PC-9 (cell line): ENCODE results near the gene CMIP. TPM values are rescaled to one million over a fixed set of nuclear protein-coding genes. Genes with fewer than 3 reads are reported as not detected.

Experiments used
- BruUV-seq: library from RNA; stranded (reverse); fragments of 400-500 nt; replicated peaks from 2 replicates; lab custom pipeline; 2021; lab: Mats Ljungman, UMichigan
- CTCF ChIA-PET: fragments of 300-600 bp; sonication (Branson Sonifier 250); formaldehyde crosslinking; loops from one replicate; lab custom pipeline; 2022; ENCODE audit warnings: antibody characterized with exemption; lab: Charles Lee
- POLR2A ChIA-PET: fragments of 300-600 bp; sonication (Branson Sonifier 250); formaldehyde crosslinking; loops from one replicate; lab custom pipeline; 2022; ENCODE audit warnings: antibody characterized with exemption; ENCODE audit not compliant: unreplicated experiment; lab: Charles Lee
- DNase-seq, 2 experiments: peaks; one replicate each; pipeline versions ENCODE4 v3.0.0 to v3.0.0-alpha.2; 2015 to 2022; ENCODE audit warnings: mixed read lengths in 1 of 2
- H2AFZ ChIP-seq: fragments of 200-600 bp; sonication (generic); 2 replicates; pipeline ENCODE4 v1.8.1; 2017; ENCODE audit warnings: antibody characterized with exemption
- H3F3A ChIP-seq: fragments of 200-600 bp; sonication (generic); 2 replicates; pipeline ENCODE4 v1.8.1; 2017; ENCODE audit warnings: antibody characterized with exemption, mild to moderate bottlenecking, low read depth; ENCODE audit not compliant: insufficient read depth
- H3K27ac ChIP-seq: fragments of 200-600 bp; sonication (generic); 2 replicates; pipeline ENCODE4 v1.6.1; 2016; ENCODE audit warnings: mixed run types
- H3K27me3 ChIP-seq: fragments of 200-600 bp; sonication (generic); 2 replicates; pipeline ENCODE4 v1.6.1; 2016; ENCODE audit warnings: low read depth, mixed run types; ENCODE audit not compliant: insufficient read depth
- H3K36me3 ChIP-seq: fragments of 200-600 bp; sonication (generic); 2 replicates; pipeline ENCODE4 v1.6.1; 2016; ENCODE audit warnings: low read depth, mixed run types
- H3K4me1 ChIP-seq: fragments of 200-600 bp; sonication (generic); replicated peaks from 2 replicates; pipeline ENCODE4 v1.6.1; 2016; ENCODE audit warnings: mixed run types; ENCODE audit not compliant: insufficient read depth
- H3K4me2 ChIP-seq: fragments of 200-600 bp; sonication (generic); 2 replicates; pipeline ENCODE4 v1.6.1; 2017; ENCODE audit warnings: mixed run types
- H3K4me3 ChIP-seq: fragments of 200-600 bp; sonication (generic); 2 replicates; pipeline ENCODE4 v1.6.1; 2016; ENCODE audit warnings: mixed run types
- H3K79me2 ChIP-seq: fragments of 200-600 bp; sonication (generic); 2 replicates; pipeline ENCODE4 v1.6.1; 2017; ENCODE audit warnings: low read depth, mixed run types
- H3K9me2 ChIP-seq: fragments of 200-600 bp; sonication (generic); 2 replicates; pipeline ENCODE4 v1.8.1; 2017; ENCODE audit warnings: mild to moderate bottlenecking; ENCODE audit not compliant: insufficient read depth
- H3K9me3 ChIP-seq: fragments of 200-600 bp; sonication (generic); 2 replicates; pipeline ENCODE4 v1.8.1; 2016; ENCODE audit warnings: low read depth; ENCODE audit not compliant: insufficient read depth
- H4K20me1 ChIP-seq: fragments of 200-600 bp; sonication (generic); 2 replicates; pipeline ENCODE4 v1.8.1; 2017; ENCODE audit not compliant: insufficient read depth
- EZH2 ChIP-seq: fragments of 200-600 bp; sonication (generic); IDR thresholded peaks from 2 replicates; pipeline ENCODE4 v1.8.0; 2017; ENCODE audit warnings: antibody characterized with exemption, low read depth
- intact Hi-C: fragments of 100-400 bp; cut with micrococcal nuclease; formaldehyde crosslinking; loops from one replicate; pipeline ENCODE4 v1.10.0; 2022; ENCODE audit not compliant: unreplicated experiment
- total RNA-seq: library from RNA; stranded (reverse); gene quantifications from 2 replicates; pipeline ENCODE4 v1.2.3, GENCODE V29; 2021
- TF ChIP-seq, protein P1 (sequence below): fragments of 200-600 bp; sonication (generic); conservative IDR thresholded peaks from 2 replicates; pipeline ENCODE4 v1.6.1; 2017; ENCODE audit warnings: mixed run types, antibody characterized with exemption, mild to moderate bottlenecking, moderate library complexity

Gene CMIP
- total RNA-seq, 1 experiment from 2014 or later = 96.6 TPM

DNA sequence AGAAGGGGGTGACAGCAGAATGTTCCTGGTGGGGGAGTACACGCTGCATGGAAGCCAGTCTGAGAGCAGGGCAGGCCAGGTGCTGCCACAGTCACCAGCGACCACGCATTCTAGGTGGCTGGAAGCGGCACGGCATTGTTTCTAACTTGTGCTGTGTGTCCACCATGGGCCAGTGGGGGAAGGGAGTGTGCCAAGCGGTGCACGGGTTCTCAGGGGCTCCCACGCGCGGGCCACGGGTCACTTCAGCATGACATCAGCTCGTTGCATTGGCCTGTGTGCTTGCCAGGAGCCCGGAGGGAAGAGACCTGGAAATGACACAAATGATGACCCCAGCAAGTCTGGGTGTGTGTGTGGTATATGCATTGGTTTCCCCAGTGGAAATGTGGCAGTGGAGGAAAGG is 169.6 kb downstream of the CMIP start:
- H3F3A ChIP-seq = peaks cover 18% of the 10 kb centered on the region; the same call in 1 of the 2 replicates
- no peaks in the 10 kb centered on the region for H3K9me2 ChIP-seq
- no peaks in the 10 kb centered on the region for H3K4me1 ChIP-seq
- H3K4me3 ChIP-seq = no peak overlapping the region
- no peak overlapping the region for H2AFZ ChIP-seq
- ChIA-PET CTCF (no interaction called here), POLR2A (no interaction called here)
- intact Hi-C loops = no loop called here
- no peak for TF ChIP-seq EZH2
- TF ChIP-seq, protein P1, sequence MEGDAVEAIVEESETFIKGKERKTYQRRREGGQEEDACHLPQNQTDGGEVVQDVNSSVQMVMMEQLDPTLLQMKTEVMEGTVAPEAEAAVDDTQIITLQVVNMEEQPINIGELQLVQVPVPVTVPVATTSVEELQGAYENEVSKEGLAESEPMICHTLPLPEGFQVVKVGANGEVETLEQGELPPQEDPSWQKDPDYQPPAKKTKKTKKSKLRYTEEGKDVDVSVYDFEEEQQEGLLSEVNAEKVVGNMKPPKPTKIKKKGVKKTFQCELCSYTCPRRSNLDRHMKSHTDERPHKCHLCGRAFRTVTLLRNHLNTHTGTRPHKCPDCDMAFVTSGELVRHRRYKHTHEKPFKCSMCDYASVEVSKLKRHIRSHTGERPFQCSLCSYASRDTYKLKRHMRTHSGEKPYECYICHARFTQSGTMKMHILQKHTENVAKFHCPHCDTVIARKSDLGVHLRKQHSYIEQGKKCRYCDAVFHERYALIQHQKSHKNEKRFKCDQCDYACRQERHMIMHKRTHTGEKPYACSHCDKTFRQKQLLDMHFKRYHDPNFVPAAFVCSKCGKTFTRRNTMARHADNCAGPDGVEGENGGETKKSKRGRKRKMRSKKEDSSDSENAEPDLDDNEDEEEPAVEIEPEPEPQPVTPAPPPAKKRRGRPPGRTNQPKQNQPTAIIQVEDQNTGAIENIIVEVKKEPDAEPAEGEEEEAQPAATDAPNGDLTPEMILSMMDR = no peak
- DNase-seq = no peak
- no peaks in the 10 kb centered on the region for H3K27me3 ChIP-seq
- H3K27ac ChIP-seq = no peak overlapping the region
- H3K36me3 ChIP-seq = no peaks in the 10 kb centered on the region
- BruUV-seq = no TSS peak
- peaks cover 19% of the 10 kb centered on the region for H4K20me1 ChIP-seq
- H3K79me2 ChIP-seq = peaks cover 18% of the 10 kb centered on the region
- H3K9me3 ChIP-seq = no peaks in the 10 kb centered on the region
- H3K4me2 ChIP-seq = no peak overlapping the region

DNA sequence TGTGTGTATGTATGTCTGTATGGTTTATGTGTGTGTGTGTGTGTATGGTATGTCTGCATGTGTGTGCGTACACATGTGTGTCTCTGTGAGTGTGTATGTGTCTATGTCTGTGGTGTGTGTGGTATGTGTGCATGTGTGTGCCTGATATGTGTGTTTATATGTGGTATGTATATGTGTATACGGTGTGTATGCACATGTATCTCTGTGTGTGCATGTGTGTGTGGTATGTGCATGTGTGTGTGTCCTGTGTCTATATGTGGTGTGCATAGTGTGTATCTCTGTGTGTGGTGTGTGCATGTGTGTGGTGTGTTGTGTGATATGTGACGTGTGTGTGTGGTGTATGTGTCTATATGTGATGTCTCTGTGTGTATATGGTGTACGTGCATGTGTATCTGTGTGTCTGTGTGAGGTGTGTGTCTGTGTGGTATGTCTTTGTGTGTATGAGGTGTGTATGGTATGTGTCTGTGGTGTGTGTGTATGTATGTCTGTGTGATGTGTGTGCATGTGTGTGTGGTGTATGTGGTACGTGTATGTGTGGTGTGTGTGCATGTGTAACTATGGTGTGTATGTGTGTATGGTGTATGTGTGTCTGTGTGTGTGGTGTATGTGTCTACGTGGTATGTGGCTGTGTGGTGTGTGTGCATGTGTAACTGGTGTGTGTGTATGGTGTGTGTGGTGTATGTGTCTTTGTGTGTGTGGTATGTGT is 170.2 kb downstream of the CMIP start:
- no peaks in the 10 kb centered on the region for H3K27me3 ChIP-seq
- no peak overlapping the region for H3K4me3 ChIP-seq
- H3K36me3 ChIP-seq = no peaks in the 10 kb centered on the region
- H2AFZ ChIP-seq = no peak overlapping the region
- no TSS peak for BruUV-seq
- DNase-seq = no peak
- H3K4me2 ChIP-seq = no peak overlapping the region
- H3F3A ChIP-seq = peaks cover 18% of the 10 kb centered on the region; the same call in 1 of the 2 replicates
- TF ChIP-seq EZH2 = no peak
- TF ChIP-seq, protein P1 = no peak
- ChIA-PET POLR2A (interaction anchor here (0.6 kb wide), 1 partner anchor 122 kb away, joined by 4 read pairs; no protein-coding TSS in a partner anchor), CTCF (no interaction called here)
- no peaks in the 10 kb centered on the region for H3K4me1 ChIP-seq
- H3K79me2 ChIP-seq = peaks cover 18% of the 10 kb centered on the region
- no peaks in the 10 kb centered on the region for H3K9me3 ChIP-seq
- intact Hi-C loops = no loop called here
- H4K20me1 ChIP-seq = peaks cover 15% of the 10 kb centered on the region
- no peaks in the 10 kb centered on the region for H3K9me2 ChIP-seq
- H3K27ac ChIP-seq = no peak overlapping the region

- no TSS peak for BruUV-seq
- ChIA-PET CTCF (no interaction called here), POLR2A (interaction anchor here (0.6 kb wide), 1 partner anchor 121 kb away, joined by 4 read pairs; no protein-coding TSS in a partner anchor)
- H2AFZ ChIP-seq = no peak overlapping the region
- no peak overlapping the region for H3K27ac ChIP-seq
- intact Hi-C loops = no loop called here
- H3K79me2 ChIP-seq = peaks cover 18% of the 10 kb centered on the region
- no peak overlapping the region for H3K4me2 ChIP-seq
- H3K4me3 ChIP-seq = no peak overlapping the region
- H3F3A ChIP-seq = peaks cover 18% of the 10 kb centered on the region; the same call in 1 of the 2 replicates
- DNase-seq = no peak
- no peak for TF ChIP-seq EZH2
- TF ChIP-seq, protein P1 = no peak
- H3K9me3 ChIP-seq = no peaks in the 10 kb centered on the region
- no peaks in the 10 kb centered on the region for H3K9me2 ChIP-seq
- H4K20me1 ChIP-seq = peaks cover 18% of the 10 kb centered on the region
- no peaks in the 10 kb centered on the region for H3K36me3 ChIP-seq
- H3K4me1 ChIP-seq = no peaks in the 10 kb centered on the region
- H3K27me3 ChIP-seq = no peaks in the 10 kb centered on the region
These were observed 170.8 kb downstream of the CMIP start for GRCh38 chr16:81615411-81615810.
